Endometrial microvascular endothelial cells (primary cell): ENCODE data around the gene BEGAIN. TPM values are rescaled to one million over a fixed set of nuclear protein-coding genes. Genes with fewer than 3 reads are reported as not detected.
"Not testable (repeated sequence)": the region's sequence is repeated elsewhere in the genome, so short reads cannot be mapped to it uniquely, and the experiment has no call there.

Source experiments
- in situ Hi-C: cut with HindIII; loops from 2 replicates; pipeline ENCODE4 v1.10.0; 2017; ENCODE audit warnings: low sequenced_read_pairs, low pct_unique_long_range_greater_than_20kb; ENCODE audit errors: inconsistent ontology term
- total RNA-seq: library from RNA; depleted of rRNA; stranded (reverse); fragments of >200 nt; gene quantifications from one replicate; pipeline ENCODE4 v1.2.3, GENCODE V29; 2015; ENCODE audit errors: inconsistent ontology term

The BEGAIN gene
- total RNA-seq, 1 donor from 2014 or later: not detected

DNA sequence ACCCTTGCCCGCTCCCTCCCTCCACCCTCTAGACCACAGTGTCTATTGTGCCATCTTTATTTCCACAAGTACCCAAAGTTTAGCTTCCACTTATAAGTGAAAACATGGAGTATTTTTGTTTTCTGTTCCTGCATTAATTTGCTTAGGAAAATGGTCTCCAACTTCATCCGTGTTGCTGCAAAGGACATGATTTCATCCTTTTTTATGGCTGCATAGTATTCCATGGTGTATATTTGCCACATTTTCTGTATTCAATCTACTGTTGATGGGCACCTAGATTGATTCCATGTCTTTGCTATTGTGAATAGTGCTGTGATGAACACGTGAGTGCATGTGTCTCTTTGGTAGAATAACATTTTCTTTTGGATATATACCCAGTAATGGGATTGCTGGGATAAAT is 81.2 kb downstream of the BEGAIN start:
- in situ Hi-C loops: not testable (repeated sequence)

- in situ Hi-C loops: no loop called here
Observed at GRCh38 chr14:100504372-100505078, 82.7 kb downstream of the BEGAIN start.

- in situ Hi-C loops: no loop called here
Observed at GRCh38 chr14:100503251-100503650, 84.0 kb downstream of the BEGAIN start.

- in situ Hi-C loops: no loop called here
Observed at GRCh38 chr14:100502622-100503220, 84.5 kb downstream of the BEGAIN start.

- in situ Hi-C loops: no loop called here
Observed at GRCh38 chr14:100500128-100500527, 87.1 kb downstream of the BEGAIN start.

DNA sequence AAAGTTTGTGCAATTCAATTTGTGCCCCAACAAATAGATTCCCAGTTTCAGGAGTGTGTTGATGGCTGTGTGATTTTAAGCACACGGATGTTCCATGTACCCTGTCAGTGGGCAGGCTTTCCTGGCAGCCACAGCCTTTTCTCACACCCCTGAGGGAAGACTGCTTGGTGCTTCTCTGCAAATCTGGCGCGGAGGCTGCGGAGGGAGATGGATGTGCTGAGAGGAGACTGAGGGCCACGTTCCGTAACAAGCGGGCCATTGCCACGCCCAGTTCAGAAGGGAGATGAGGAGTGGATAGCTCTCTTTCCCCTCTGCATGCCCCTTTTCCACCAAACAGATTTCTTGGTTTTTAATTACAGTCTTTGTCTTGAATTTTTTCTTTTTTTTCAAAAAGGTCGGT is 89.1 kb downstream of the BEGAIN start:
- in situ Hi-C loops: no loop called here

- in situ Hi-C loops: no loop called here
Observed at GRCh38 chr14:100495917-100496316, 91.3 kb downstream of the BEGAIN start.

DNA sequence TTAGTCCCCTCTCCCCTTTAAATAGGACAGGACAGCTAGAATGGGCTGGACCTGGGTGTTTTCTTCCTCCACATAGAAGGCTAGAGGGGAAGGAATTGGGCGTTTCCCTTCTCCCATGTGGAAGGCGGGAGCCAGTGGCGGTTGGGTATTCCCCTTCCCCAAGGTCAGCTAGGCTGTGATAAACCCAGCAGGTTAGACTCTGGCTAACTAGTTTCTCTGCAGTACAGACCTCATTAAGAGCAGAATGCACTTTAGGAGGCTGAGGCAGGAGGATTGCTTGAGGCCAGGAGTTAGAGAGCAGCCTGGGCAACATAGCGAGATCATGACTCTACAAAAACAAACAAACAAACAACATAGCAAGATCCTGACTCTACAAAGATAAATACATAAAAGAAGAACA is 92.6 kb downstream of the BEGAIN start:
- in situ Hi-C loops: no loop called here

- in situ Hi-C loops: no loop called here
Observed at GRCh38 chr14:100490252-100490651, 97.0 kb downstream of the BEGAIN start.

GRCh38 chr14:100488057-100488456 is 99.2 kb downstream of the BEGAIN start:
- in situ Hi-C loops: no loop called here

DNA sequence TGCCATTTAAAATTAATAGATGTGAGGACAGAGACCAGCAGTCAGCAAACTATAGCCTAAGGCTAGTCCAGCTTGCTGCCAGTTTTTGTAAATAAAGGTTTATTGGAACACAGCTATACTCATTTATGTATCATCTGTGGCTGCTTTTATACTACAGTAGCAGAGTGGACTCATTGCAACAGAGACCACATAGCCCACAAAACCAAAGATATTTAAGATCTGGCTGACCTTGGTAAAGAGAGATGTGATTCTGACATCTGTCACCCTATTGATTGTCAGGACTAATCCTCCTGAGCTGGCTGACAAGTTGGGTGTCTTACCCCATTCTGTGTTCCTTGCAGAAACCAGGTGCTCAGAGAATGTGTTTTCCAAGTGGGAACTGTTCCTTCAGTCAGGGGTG is 99.9 kb downstream of the BEGAIN start:
- in situ Hi-C loops: no loop called here

Other genes with a start within 250 kb of the BEGAIN start
- 18.0 TPM for gene WDR25, start 210.9 kb downstream of the BEGAIN start, total RNA-seq
- not detected for gene DLK1, start 139.5 kb upstream of the BEGAIN start, total RNA-seq
- gene MEG3, start 238.7 kb upstream of the BEGAIN start, total RNA-seq: 107 TPM